Embryonic facial prominence (tissue), 1 donor: ENCODE results near the gene MKNK1.

Experiments used
- DNase-seq: peaks from one replicate; pipeline ENCODE4 v3.0.0-alpha.2; 2016; ENCODE audit errors: extremely low spot score

MKNK1 gene

GRCh38 chr1:46539972-46540371 lies 64.1 kb downstream of the MKNK1 start:
- no peak for DNase-seq

- no peak for DNase-seq
Observed at GRCh38 chr1:46538147-46538546, 65.9 kb downstream of the MKNK1 start.

GRCh38 chr1:46537651-46538050 lies 66.4 kb downstream of the MKNK1 start:
- DNase-seq, result no peak

GRCh38 chr1:46536527-46536926 lies 67.5 kb downstream of the MKNK1 start:
- DNase-seq, result no peak

- DNase-seq, result no peak
Observed at GRCh38 chr1:46535063-46535462, 69.0 kb downstream of the MKNK1 start.

GRCh38 chr1:46533179-46533864 lies 70.7 kb downstream of the MKNK1 start:
- no peak for DNase-seq

GRCh38 chr1:46532498-46533178 lies 71.4 kb downstream of the MKNK1 start:
- DNase-seq, result no peak

- no peak for DNase-seq
Observed at GRCh38 chr1:46532095-46532494, 72.0 kb downstream of the MKNK1 start.

GRCh38 chr1:46530791-46531409 lies 73.2 kb downstream of the MKNK1 start:
- DNase-seq, result no peak

- DNase-seq, result no peak
Observed at GRCh38 chr1:46530311-46530710, 73.8 kb downstream of the MKNK1 start.

GRCh38 chr1:46529031-46529630 lies 74.9 kb downstream of the MKNK1 start:
- no peak for DNase-seq

- DNase-seq, result no peak
Observed at GRCh38 chr1:46528297-46528955, 75.6 kb downstream of the MKNK1 start.

- DNase-seq, result no peak
Observed at GRCh38 chr1:46527474-46528296, 76.4 kb downstream of the MKNK1 start.

- DNase-seq, result no peak
Observed at GRCh38 chr1:46526691-46527291, 77.3 kb downstream of the MKNK1 start.

- DNase-seq, result no peak
Observed at GRCh38 chr1:46526013-46526690, 77.9 kb downstream of the MKNK1 start.

- no peak for DNase-seq
Observed at GRCh38 chr1:46525253-46525983, 78.7 kb downstream of the MKNK1 start.

GRCh38 chr1:46524843-46525242 lies 79.2 kb downstream of the MKNK1 start:
- DNase-seq, result no peak

GRCh38 chr1:46523496-46524353 lies 80.3 kb downstream of the MKNK1 start:
- DNase-seq, result no peak

- DNase-seq, result no peak
Observed at GRCh38 chr1:46522969-46523320, 81.1 kb downstream of the MKNK1 start.
